ENCODE results near the gene MYBBP1A. TPM values are rescaled to one million over a fixed set of nuclear protein-coding genes. Genes with fewer than 3 reads are reported as not detected.

Gene MYBBP1A
- total and polyA plus RNA-seq, 2 of the 4 experiments (the other 2 are of a cell fraction), result 22.6 to 45.9 TPM

- Histone ChIP-seq H2BK120ac (ENCODE audit: low read depth, low read length) (no peak overlapping the region), H4K5ac (ENCODE audit: low read depth, low read length) (no peak overlapping the region), H2AK9ac (replicated peaks; ENCODE audit: low read depth, low read length, poor library complexity) (no peak overlapping the region), H3K18ac (ENCODE audit: low read depth, low read length) (no peak overlapping the region), H3K9ac (ENCODE audit: low read depth, low read length) (no peak overlapping the region), H3K23ac (ENCODE audit: low read depth, low read length) (no peak overlapping the region), H2AK5ac (ENCODE audit: low read depth, low read length) (no peak overlapping the region), H2BK5ac (ENCODE audit: low read depth, low read length, poor library complexity, severe bottlenecking) (no peak overlapping the region), H2BK20ac (ENCODE audit: low read depth, low read length) (no peak overlapping the region), H4K20me1 (ENCODE audit: insufficient read depth, low read length) (no peaks in the 10 kb centered on the region), H3K27ac (ENCODE audit: insufficient read depth, low read length) (no peak overlapping the region), H3K4me3 (ENCODE audit: insufficient read depth, low read depth, low read length) (no peak overlapping the region), H4K8ac (ENCODE audit: low read depth in 2 of 2, low read length in 2 of 2) (no peak overlapping the region), H3K56ac (ENCODE audit: extremely low read depth, insufficient read depth, low read length) (no peak overlapping the region), H3K9me1 (ENCODE audit: insufficient read depth, low read length) (no peaks in the 10 kb centered on the region), H4K91ac (ENCODE audit: insufficient read depth, low read depth, low read length) (no peak overlapping the region), H3K36me3 (ENCODE audit: control insufficient read depth, insufficient read depth, low read length) (no peaks in the 10 kb centered on the region), H3K27me3 (ENCODE audit: control insufficient read depth, insufficient read depth, low read length) (peaks cover 86% of the 10 kb centered on the region), H3K4me2 (ENCODE audit: low read depth, low read length) (no peak overlapping the region), H2BK15ac (ENCODE audit: low read depth, low read length) (no peak overlapping the region), H3K9me3 (ENCODE audit: control insufficient read depth, insufficient read depth, low read length) (no peaks in the 10 kb centered on the region), H3K79me1 (ENCODE audit: low read depth in 1 of 2, low read length in 2 of 2) (no peaks in the 10 kb centered on the region), H3K4ac (ENCODE audit: low read depth, low read length) (no peak overlapping the region), H3K4me1 (ENCODE audit: control insufficient read depth, insufficient read depth, low read length) (no peaks in the 10 kb centered on the region; the same call in 1 of the 2 replicates), H3K14ac (replicated peaks; ENCODE audit: low read depth, low read length) (no peak overlapping the region), H2AFZ (replicated peaks; ENCODE audit: low read length, poor library complexity) (no peak overlapping the region)
- BruUV-seq (replicated peaks), result no TSS peak
- intact Hi-C loops (cut with micrococcal nuclease), result no loop called here
- ChIA-PET CTCF (no interaction called here), POLR2A (ENCODE audit: unreplicated experiment) (no interaction called here)
- DNase-seq, result no peak
- in situ Hi-C loops (cut with MboI; ENCODE audit: low sequenced_read_pairs), result no loop called here
- dilution Hi-C loops (cut with HindIII; ENCODE audit: low sequenced_read_pairs, unreplicated experiment), result no loop called here
- TF ChIP-seq USF2 (IDR thresholded peaks at IDR 0.05; ENCODE audit: low read depth, low read length) (no peak), ELK1 (IDR thresholded peaks at IDR 0.05; ENCODE audit: borderline replicate concordance, low read depth, low read length) (no peak), MAZ (IDR thresholded peaks at IDR 0.05; ENCODE audit: borderline replicate concordance, low read depth, low read length) (no peak), POLR2A (IDR thresholded peaks at IDR 0.05; ENCODE audit: low read depth, low read length) (no peak), FOS (IDR thresholded peaks at IDR 0.05; ENCODE audit: low read depth, low read length) (no peak), CEBPB (IDR thresholded peaks at IDR 0.05; ENCODE audit: low read depth, low read length) (no peak), NFE2L2 (IDR thresholded peaks at IDR 0.05; ENCODE audit: low read depth, low read length) (no peak), MXI1 (IDR thresholded peaks at IDR 0.05; ENCODE audit: borderline replicate concordance, low read depth, low read length) (no peak), SMC3 (IDR thresholded peaks at IDR 0.05; ENCODE audit: low read depth, low read length) (no peak), MAFK (IDR thresholded peaks at IDR 0.05; ENCODE audit: low read depth, low read length) (no peak), RAD21 (IDR thresholded peaks at IDR 0.05; ENCODE audit: low read length) (no peak), RFX5 (IDR thresholded peaks at IDR 0.05; ENCODE audit: low read depth, low read length) (no peak)
- TF ChIP-seq, protein P1, sequence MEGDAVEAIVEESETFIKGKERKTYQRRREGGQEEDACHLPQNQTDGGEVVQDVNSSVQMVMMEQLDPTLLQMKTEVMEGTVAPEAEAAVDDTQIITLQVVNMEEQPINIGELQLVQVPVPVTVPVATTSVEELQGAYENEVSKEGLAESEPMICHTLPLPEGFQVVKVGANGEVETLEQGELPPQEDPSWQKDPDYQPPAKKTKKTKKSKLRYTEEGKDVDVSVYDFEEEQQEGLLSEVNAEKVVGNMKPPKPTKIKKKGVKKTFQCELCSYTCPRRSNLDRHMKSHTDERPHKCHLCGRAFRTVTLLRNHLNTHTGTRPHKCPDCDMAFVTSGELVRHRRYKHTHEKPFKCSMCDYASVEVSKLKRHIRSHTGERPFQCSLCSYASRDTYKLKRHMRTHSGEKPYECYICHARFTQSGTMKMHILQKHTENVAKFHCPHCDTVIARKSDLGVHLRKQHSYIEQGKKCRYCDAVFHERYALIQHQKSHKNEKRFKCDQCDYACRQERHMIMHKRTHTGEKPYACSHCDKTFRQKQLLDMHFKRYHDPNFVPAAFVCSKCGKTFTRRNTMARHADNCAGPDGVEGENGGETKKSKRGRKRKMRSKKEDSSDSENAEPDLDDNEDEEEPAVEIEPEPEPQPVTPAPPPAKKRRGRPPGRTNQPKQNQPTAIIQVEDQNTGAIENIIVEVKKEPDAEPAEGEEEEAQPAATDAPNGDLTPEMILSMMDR (conservative IDR thresholded peaks at IDR 0.05; ENCODE audit: low read depth, low read length), result no peak
- ATAC-seq (ENCODE audit: low read depth), result no peak
- 84% methylated on average over 4 of the region's 9 CpGs; no CpG with 5 or more reads in 1 of the 2 experiments for whole genome bisulfite sequencing, 2 experiments (ENCODE audit: extremely low coverage in 2 of 2, insufficient read length in 1 of 2)
Measured at GRCh38 chr17:4586043-4586442, 30.9 kb upstream of the MYBBP1A start.
